ENCODE results near the gene SCD. TPM values are rescaled to one million over a fixed set of nuclear protein-coding genes. Genes with fewer than 3 reads are reported as not detected.
"Not testable (repeated sequence)": the region's sequence is repeated elsewhere in the genome, so short reads cannot be mapped to it uniquely, and the experiment has no call there.

SCD gene
- 100 to 1,000 TPM; 147 to 196 TPM for total RNA-seq
- polyA plus RNA-seq (ENCODE audit: insufficient read depth, low read depth, low replicate concordance), result 121 TPM
- long read RNA-seq, donor 1, full-length matches to known transcripts, result 114 of 325 reads
- long read RNA-seq, donor 1, partial matches to known transcripts, result 211 of 325 reads
- long read RNA-seq, donor 1, other reads (novel, unspliced or antisense), result 0 of 325 reads
- long read RNA-seq, donor 2, full-length matches to known transcripts, result 118 of 343 reads
- long read RNA-seq, donor 2, partial matches to known transcripts, result 220 of 343 reads
- long read RNA-seq, donor 2, other reads (novel, unspliced or antisense), result 5 of 343 reads

DNA sequence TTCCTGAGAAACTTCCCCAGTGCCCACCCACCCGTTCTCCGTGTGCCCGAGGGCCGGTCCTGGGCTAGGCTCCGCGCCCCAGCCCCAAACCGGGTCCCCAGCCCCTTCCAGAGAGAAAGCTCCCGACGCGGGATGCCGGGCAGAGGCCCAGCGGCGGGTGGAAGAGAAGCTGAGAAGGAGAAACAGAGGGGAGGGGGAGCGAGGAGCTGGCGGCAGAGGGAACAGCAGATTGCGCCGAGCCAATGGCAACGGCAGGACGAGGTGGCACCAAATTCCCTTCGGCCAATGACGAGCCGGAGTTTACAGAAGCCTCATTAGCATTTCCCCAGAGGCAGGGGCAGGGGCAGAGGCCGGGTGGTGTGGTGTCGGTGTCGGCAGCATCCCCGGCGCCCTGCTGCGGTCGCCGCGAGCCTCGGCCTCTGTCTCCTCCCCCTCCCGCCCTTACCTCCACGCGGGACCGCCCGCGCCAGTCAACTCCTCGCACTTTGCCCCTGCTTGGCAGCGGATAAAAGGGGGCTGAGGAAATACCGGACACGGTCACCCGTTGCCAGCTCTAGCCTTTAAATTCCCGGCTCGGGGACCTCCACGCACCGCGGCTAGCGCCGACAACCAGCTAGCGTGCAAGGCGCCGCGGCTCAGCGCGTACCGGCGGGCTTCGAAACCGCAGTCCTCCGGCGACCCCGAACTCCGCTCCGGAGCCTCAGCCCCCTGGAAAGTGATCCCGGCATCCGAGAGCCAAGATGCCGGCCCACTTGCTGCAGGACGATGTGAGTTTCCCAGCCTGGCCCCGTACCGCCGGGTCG lies at the start of gene SCD:
Gene SCD, plus strand, starts transcription at position 469 of the 803 bp plus-strand sequence. Its CDS starts 272 bp downstream, at position 741.
- intact Hi-C loops (cut with DNase I; ENCODE audit: low total_unique reads), result no loop called here
- peak; percentile 94 for DNase-seq
- 1% methylated on average over 45 to 70 of the region's 73 CpGs for WGBS, 2 donors
- Histone ChIP-seq H3K4me1 (peaks cover 15% of the 10 kb centered on the region), H3K4me3 (peak within 1 kb of the TSS; percentile 58 to 80), H3K9me3 (no peaks in the 10 kb centered on the region), H3K36me3 (ENCODE audit: low read depth, missing control alignments) (no peaks in the 10 kb centered on the region), H3K27ac (peak within 1 kb of the TSS; percentile 20 to 58), H3K27me3 (no peaks in the 10 kb centered on the region)
- TF ChIP-seq, protein P1, sequence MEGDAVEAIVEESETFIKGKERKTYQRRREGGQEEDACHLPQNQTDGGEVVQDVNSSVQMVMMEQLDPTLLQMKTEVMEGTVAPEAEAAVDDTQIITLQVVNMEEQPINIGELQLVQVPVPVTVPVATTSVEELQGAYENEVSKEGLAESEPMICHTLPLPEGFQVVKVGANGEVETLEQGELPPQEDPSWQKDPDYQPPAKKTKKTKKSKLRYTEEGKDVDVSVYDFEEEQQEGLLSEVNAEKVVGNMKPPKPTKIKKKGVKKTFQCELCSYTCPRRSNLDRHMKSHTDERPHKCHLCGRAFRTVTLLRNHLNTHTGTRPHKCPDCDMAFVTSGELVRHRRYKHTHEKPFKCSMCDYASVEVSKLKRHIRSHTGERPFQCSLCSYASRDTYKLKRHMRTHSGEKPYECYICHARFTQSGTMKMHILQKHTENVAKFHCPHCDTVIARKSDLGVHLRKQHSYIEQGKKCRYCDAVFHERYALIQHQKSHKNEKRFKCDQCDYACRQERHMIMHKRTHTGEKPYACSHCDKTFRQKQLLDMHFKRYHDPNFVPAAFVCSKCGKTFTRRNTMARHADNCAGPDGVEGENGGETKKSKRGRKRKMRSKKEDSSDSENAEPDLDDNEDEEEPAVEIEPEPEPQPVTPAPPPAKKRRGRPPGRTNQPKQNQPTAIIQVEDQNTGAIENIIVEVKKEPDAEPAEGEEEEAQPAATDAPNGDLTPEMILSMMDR (IDR thresholded peaks at IDR 0.05), result no peak
- no peak for TF ChIP-seq POLR2A (IDR thresholded peaks at IDR 0.05)

DNA sequence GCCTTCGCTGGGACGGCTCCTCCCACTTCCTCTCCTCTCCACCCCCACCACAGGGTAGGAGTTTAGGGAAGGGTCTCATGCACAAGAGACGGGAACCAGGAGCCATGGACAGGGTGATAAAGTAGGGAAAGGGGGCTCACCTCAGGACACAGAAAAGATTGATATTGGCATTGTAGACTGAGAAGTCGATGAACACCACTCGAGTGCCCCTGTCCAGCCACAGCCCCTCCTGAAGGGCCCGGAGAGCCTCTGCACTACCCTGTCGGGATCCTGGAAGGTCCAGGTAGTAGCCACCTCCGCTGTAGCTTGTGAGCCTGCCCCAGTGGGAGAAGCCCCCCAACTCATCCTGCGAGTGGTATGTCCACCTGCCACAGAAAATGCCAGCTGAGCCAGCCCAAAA lies 49.8 kb upstream of the SCD start:
- intact Hi-C loops (cut with DNase I; ENCODE audit: low total_unique reads), result no loop called here
- 75 to 83% methylated on average over 9 of the region's 9 CpGs for WGBS, 2 donors
- Histone ChIP-seq H3K27me3 (no peaks in the 10 kb centered on the region), H3K4me1 (no peaks in the 10 kb centered on the region), H3K27ac (no peak overlapping the region), H3K36me3 (ENCODE audit: low read depth, missing control alignments) (no peaks in the 10 kb centered on the region), H3K9me3 (no peaks in the 10 kb centered on the region), H3K4me3 (no peak overlapping the region)
- no peak for DNase-seq
- no peak for TF ChIP-seq POLR2A (IDR thresholded peaks at IDR 0.05)
- TF ChIP-seq, protein P1 (IDR thresholded peaks at IDR 0.05), result no peak

DNA sequence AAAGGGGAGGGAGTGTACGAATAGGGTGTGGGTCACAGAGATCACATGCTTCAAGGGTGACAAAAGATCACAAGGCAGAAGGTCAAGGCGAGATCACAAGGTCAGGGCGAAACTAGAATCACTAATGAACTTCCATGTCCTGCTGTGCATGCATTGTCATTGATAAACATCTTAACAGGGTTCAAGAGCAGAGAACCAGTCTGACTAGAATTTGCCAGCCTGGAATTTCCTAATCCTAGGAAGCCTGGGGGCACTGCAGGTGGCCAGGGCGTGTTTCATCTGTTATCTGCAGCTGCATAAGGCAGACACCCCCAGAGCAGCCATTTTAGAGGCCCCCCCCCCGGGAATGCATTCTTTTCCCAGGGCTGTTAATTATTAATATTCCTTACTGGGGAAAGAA lies 45.9 kb upstream of the SCD start:
- H3K9me3 ChIP-seq; H3K4me3 ChIP-seq; H3K36me3 ChIP-seq (ENCODE audit: low read depth, missing control alignments); H3K27me3 ChIP-seq; intact Hi-C loops (cut with DNase I; ENCODE audit: low total_unique reads); H3K4me1 ChIP-seq; DNase-seq; H3K27ac ChIP-seq: not testable (repeated sequence)
- 65 to 80% methylated on average over 5 of the region's 5 CpGs for WGBS, 2 donors

DNA sequence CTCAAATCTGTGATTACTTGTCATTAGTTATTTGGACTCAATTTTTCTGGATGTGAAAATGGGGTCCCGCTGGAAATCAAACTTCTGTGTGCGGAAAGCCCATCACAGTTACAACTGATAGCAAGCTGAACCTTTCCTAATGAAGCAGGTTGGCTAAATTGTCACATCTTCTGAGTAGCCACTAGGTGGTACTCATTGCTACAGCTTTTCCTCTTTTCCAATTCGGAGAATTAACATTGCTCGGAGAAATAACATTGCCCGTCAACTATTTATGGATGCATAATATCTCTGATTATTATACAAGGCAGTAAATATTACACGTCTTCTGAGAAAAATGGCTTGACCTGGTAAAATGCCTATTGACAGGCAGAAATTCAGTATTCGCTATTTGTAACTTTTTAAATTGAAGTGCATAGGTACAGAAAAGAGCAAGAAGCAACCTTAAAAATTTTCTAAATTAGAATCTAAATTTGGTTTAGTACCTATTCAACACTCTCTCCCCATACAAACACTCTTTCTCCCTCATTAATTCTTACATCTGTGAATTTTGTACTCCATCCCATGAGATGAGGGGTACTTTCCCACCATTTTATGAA lies 43.2 kb upstream of the SCD start:
- no peaks in the 10 kb centered on the region for H3K9me3 ChIP-seq
- TF ChIP-seq, protein P1 (IDR thresholded peaks at IDR 0.05), result peak; percentile 28 to 58 (median 56)
- no peak for TF ChIP-seq POLR2A (IDR thresholded peaks at IDR 0.05)
- no peak overlapping the region for H3K27ac ChIP-seq
- DNase-seq, result no peak
- intact Hi-C loops (cut with DNase I; ENCODE audit: low total_unique reads), result no loop called here
- no peaks in the 10 kb centered on the region for H3K4me1 ChIP-seq
- H3K36me3 ChIP-seq (ENCODE audit: low read depth, missing control alignments), result no peaks in the 10 kb centered on the region
- H3K4me3 ChIP-seq, result no peak overlapping the region
- no peaks in the 10 kb centered on the region for H3K27me3 ChIP-seq
- 37 to 41% methylated on average over 7 of the region's 7 CpGs for WGBS, 2 donors

DNA sequence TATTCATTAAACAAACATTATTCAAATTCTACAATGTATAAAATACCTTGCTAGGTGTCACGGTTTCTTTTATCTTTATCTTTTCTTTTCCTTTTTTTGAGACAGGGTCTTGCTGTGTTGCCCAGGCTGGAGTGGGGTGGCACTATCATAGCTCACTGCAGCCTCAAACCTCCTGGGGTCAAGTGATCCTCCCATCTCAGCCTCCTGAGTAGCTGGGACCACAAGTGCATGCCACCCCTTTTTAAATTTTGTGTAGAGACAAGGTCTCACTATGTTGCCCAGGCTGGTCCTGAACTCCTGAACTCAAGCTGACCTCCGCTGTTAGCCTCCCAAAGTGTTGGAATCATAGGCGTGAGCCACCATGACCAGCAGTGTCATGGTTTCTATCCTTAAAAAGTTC lies 42.6 kb upstream of the SCD start:
- WGBS, 2 donors, result 89 to 90% methylated on average over 3 of the region's 3 CpGs
- H3K27me3 ChIP-seq, result no peaks in the 10 kb centered on the region
- no peaks in the 10 kb centered on the region for H3K36me3 ChIP-seq (ENCODE audit: low read depth, missing control alignments)
- intact Hi-C loops (cut with DNase I; ENCODE audit: low total_unique reads), result no loop called here
- TF ChIP-seq, protein P1 (IDR thresholded peaks at IDR 0.05), result no peak
- no peak for TF ChIP-seq POLR2A (IDR thresholded peaks at IDR 0.05)
- H3K4me3 ChIP-seq, result no peak overlapping the region
- H3K4me1 ChIP-seq, result no peaks in the 10 kb centered on the region
- no peak overlapping the region for H3K27ac ChIP-seq
- no peaks in the 10 kb centered on the region for H3K9me3 ChIP-seq
- DNase-seq, result no peak

Data from testis (tissue), 5 donors.